SU-DHL-6 (cell line): ENCODE data around the gene NUDT19.
"Not testable (repeated sequence)": the region's sequence is repeated elsewhere in the genome, so short reads cannot be mapped to it uniquely, and the experiment has no call there.

Experiments
- H2AFZ ChIP-seq: fragments of 200-600 bp; sonication (generic); 2 replicates; pipeline ENCODE4 v1.6.1; 2014; ENCODE audit warnings: low read depth, mild to moderate bottlenecking, moderate library complexity, mixed read lengths, antibody characterized with exemption, low read length; ENCODE audit not compliant: severe bottlenecking
- H3F3A ChIP-seq: fragments of 200-600 bp; shearing (Covaris generic); 2 replicates; pipeline ENCODE4 v1.6.0; 2016; ENCODE audit warnings: antibody characterized with exemption, mild to moderate bottlenecking; ENCODE audit not compliant: insufficient read depth
- H3K27ac ChIP-seq: fragments of 200-600 bp; sonication (generic); 2 replicates; pipeline ENCODE4 v1.5.1; 2016; ENCODE audit warnings: low read depth, mild to moderate bottlenecking, low read length, moderate library complexity, mixed read lengths
- H3K27me3 ChIP-seq: fragments of 200-600 bp; sonication (generic), shearing (Covaris generic); 2 replicates; pipeline ENCODE4 v1.6.0; 2014; ENCODE audit warnings: mild to moderate bottlenecking, low read length
- H3K36me3 ChIP-seq: fragments of 200-600 bp; sonication (generic); 2 replicates; pipeline ENCODE4 v1.6.1; 2014; ENCODE audit warnings: mild to moderate bottlenecking, low read length, mixed read lengths
- H3K4me2 ChIP-seq: fragments of 300-600, 200-600 bp; shearing (Covaris generic), sonication (generic); 2 replicates; pipeline ENCODE4 v1.6.0; 2014; ENCODE audit warnings: low read length, low read depth, mild to moderate bottlenecking; ENCODE audit not compliant: poor library complexity, severe bottlenecking
- H3K4me3 ChIP-seq: fragments of 200-600 bp; sonication (generic); 2 replicates; pipeline ENCODE4 v1.5.1; 2014; ENCODE audit warnings: antibody characterized with exemption, low read length, mild to moderate bottlenecking, mixed read lengths; ENCODE audit not compliant: insufficient read depth, poor library complexity, severe bottlenecking
- H3K79me2 ChIP-seq: fragments of 200-600 bp; sonication (generic); 2 replicates; pipeline ENCODE4 v1.6.1; 2014; ENCODE audit warnings: mild to moderate bottlenecking, low read length, moderate library complexity; ENCODE audit not compliant: insufficient read depth
- H3K9ac ChIP-seq: fragments of 200-600 bp; sonication (generic); 2 replicates; pipeline ENCODE4 v1.7.0; 2014; ENCODE audit warnings: mild to moderate bottlenecking, low read length
- H3K9me2 ChIP-seq: fragments of 200-600 bp; sonication (generic); replicated peaks from 2 replicates; pipeline ENCODE4 v1.6.1; 2014; ENCODE audit warnings: low read length; ENCODE audit not compliant: insufficient read depth
- H3K9me3 ChIP-seq: fragments of 200-600 bp; sonication (generic); 2 replicates; pipeline ENCODE4 v1.6.1; 2014; ENCODE audit warnings: low read length, mixed read lengths; ENCODE audit not compliant: insufficient read depth
- H4K20me1 ChIP-seq: fragments of 200-600 bp; sonication (generic); 2 replicates; pipeline ENCODE4 v1.6.1; 2014; ENCODE audit warnings: low read depth, mild to moderate bottlenecking, antibody characterized with exemption, low read length, moderate library complexity, mixed read lengths
- EZH2phosphoT487 ChIP-seq: fragments of 200-600 bp; sonication (generic), shearing (Covaris generic); conservative IDR thresholded peaks from 2 replicates; pipeline ENCODE4 v1.6.1; 2018; ENCODE audit warnings: mild to moderate bottlenecking, antibody characterized with exemption, low read length, moderate library complexity, mixed read lengths
- TF ChIP-seq, protein P1 (sequence below): fragments of 200-600 bp; sonication (generic); IDR thresholded peaks from one replicate; pipeline ENCODE4 v1.5.1; 2017; ENCODE audit warnings: antibody characterized with exemption, mild to moderate bottlenecking, low read length, moderate library complexity; ENCODE audit not compliant: insufficient read depth, poor library complexity, severe bottlenecking

NUDT19 gene

DNA sequence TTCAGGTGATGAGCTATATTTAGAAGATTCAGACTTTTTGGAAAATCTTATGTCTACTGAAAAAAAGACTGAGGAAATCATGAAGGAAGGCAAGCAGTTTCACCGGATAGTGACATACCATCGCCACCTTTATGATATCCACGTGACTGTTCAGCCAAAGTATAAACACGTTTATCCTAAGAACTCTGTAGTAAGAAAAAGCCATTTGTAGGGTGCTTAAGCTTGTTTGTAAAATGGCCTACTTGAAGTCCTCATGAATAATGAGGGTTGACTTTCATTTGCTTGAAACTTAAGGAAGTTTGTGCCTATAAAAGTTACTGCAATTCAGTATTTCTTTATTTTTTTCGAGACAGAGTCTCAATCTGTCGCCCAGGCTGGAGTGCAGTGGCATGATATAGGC is 20.1 kb downstream of the NUDT19 start:
- H3K9me2 ChIP-seq = no peaks in the 10 kb centered on the region
- H3K4me3 ChIP-seq = no peak overlapping the region
- H3F3A ChIP-seq = no peaks in the 10 kb centered on the region
- no peak overlapping the region for H3K9ac ChIP-seq
- TF ChIP-seq, protein P1, sequence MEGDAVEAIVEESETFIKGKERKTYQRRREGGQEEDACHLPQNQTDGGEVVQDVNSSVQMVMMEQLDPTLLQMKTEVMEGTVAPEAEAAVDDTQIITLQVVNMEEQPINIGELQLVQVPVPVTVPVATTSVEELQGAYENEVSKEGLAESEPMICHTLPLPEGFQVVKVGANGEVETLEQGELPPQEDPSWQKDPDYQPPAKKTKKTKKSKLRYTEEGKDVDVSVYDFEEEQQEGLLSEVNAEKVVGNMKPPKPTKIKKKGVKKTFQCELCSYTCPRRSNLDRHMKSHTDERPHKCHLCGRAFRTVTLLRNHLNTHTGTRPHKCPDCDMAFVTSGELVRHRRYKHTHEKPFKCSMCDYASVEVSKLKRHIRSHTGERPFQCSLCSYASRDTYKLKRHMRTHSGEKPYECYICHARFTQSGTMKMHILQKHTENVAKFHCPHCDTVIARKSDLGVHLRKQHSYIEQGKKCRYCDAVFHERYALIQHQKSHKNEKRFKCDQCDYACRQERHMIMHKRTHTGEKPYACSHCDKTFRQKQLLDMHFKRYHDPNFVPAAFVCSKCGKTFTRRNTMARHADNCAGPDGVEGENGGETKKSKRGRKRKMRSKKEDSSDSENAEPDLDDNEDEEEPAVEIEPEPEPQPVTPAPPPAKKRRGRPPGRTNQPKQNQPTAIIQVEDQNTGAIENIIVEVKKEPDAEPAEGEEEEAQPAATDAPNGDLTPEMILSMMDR = no peak
- no peak for TF ChIP-seq EZH2phosphoT487
- no peak overlapping the region for H3K27ac ChIP-seq
- H2AFZ ChIP-seq = no peak overlapping the region
- no peaks in the 10 kb centered on the region for H4K20me1 ChIP-seq
- no peaks in the 10 kb centered on the region for H3K36me3 ChIP-seq
- H3K9me3 ChIP-seq = no peaks in the 10 kb centered on the region
- H3K27me3 ChIP-seq = no peaks in the 10 kb centered on the region
- peaks cover 6% of the 10 kb centered on the region; the same call in 1 of the 2 replicates for H3K79me2 ChIP-seq
- H3K4me2 ChIP-seq = no peak overlapping the region

DNA sequence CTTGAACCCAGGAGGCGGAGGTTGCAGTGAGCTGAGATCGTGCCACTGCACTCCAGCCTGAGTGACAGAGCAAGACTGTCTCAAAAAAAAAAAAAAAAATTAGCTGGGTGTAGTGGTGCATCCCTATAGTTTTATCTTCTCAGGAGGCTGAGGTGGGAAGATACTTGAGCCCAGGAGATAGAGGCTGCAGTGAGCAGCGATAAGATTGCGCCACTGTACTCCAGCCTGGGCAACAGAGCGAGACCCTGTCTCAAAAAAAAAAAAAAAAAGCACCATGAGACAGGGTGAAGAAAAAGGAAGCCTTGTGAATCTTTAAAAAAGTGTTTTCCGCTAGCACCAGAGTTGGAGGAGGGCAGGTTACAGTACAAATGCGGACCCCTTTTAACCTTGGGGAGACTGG is 24.6 kb downstream of the NUDT19 start:
- not testable (repeated sequence) for H3K27me3 ChIP-seq, H3F3A ChIP-seq, H3K9ac ChIP-seq, H2AFZ ChIP-seq, H4K20me1 ChIP-seq, H3K36me3 ChIP-seq, H3K9me2 ChIP-seq, H3K79me2 ChIP-seq, H3K9me3 ChIP-seq, H3K4me3 ChIP-seq, H3K4me2 ChIP-seq, H3K27ac ChIP-seq

DNA sequence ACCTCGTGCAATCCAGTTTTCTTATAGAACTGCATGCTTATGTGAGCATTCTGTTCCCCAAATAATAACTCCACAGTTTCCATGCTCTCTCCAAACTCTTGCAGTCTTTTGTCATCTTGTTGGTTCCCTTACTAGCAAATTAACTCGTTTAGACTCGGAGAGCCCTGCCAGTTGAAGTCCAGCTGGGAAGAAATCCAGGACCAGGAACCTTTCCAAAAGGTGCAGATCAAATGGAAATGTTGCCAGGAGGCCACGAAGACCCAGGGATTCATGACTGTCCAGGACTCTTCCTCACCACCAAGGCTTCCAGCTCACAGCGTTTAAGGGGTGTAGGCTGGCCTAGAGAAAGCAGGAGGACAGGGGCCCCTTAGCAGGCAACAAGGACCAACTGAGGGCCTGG is 25.9 kb downstream of the NUDT19 start:
- Histone ChIP-seq H3K4me2 (no peak overlapping the region), H4K20me1 (no peaks in the 10 kb centered on the region), H3K9ac (no peak overlapping the region), H3K27ac (no peak overlapping the region), H3K79me2 (no peaks in the 10 kb centered on the region), H3K9me3 (no peaks in the 10 kb centered on the region), H3F3A (no peaks in the 10 kb centered on the region), H3K27me3 (no peaks in the 10 kb centered on the region), H3K9me2 (no peaks in the 10 kb centered on the region), H2AFZ (no peak overlapping the region), H3K4me3 (no peak overlapping the region), H3K36me3 (no peaks in the 10 kb centered on the region)
- TF ChIP-seq, protein P1 = no peak
- TF ChIP-seq EZH2phosphoT487 = no peak

DNA sequence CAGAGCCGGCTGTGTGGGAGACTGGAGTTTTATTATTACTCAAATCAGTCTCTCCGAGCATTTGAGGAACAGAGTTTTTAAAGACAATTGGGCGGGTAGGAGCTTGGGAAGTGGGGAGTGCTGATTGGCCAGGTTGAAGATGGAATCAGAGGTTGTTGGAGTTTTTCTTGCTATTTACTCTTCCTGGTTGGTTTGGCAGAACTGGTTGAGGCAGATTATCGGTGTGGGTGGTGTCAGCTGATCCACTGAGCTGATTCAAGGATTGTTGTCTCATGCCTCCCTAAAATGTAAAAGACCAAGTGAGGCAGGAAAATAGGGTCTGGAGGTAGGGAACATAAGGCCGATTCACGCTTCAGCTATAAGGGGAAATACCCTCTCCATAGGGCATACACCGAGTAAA is 26.7 kb downstream of the NUDT19 start:
- Histone ChIP-seq H3K9me2 (no peaks in the 10 kb centered on the region), H3K27ac (no peak overlapping the region), H4K20me1 (no peaks in the 10 kb centered on the region), H3K9ac (no peak overlapping the region), H3K79me2 (no peaks in the 10 kb centered on the region), H2AFZ (no peak overlapping the region), H3F3A (no peaks in the 10 kb centered on the region), H3K9me3 (no peaks in the 10 kb centered on the region), H3K36me3 (no peaks in the 10 kb centered on the region), H3K27me3 (no peaks in the 10 kb centered on the region), H3K4me3 (no peak overlapping the region), H3K4me2 (no peak overlapping the region)
- TF ChIP-seq EZH2phosphoT487 = no peak
- TF ChIP-seq, protein P1 = no peak
